ENCODE results near the gene ZNF284. TPM values are rescaled to one million over a fixed set of nuclear protein-coding genes. Genes with fewer than 3 reads are reported as not detected.

ZNF284 gene
- polyA plus RNA-seq, 1 donor (not counting 4 experiments of a cell fraction or from before 2014, with no cell fraction given): 3.0 TPM

GRCh38 chr19:44050740-44051649 lies 21.0 kb upstream of the ZNF284 start:
- Histone ChIP-seq H3K9ac (ENCODE audit: control insufficient read depth, extremely low read depth, insufficient read depth, low read length) (peak overlapping the region; percentile 74), H3K4me3 (ENCODE audit: control insufficient read depth in 2 of 3, extremely low read depth in 1 of 3, insufficient read depth in 2 of 3, low read depth in 1 of 3, low read length in 3 of 3) (peak overlapping the region; percentile 71 to 92 (median 74)), H3K27ac (ENCODE audit: control insufficient read depth, insufficient read depth, low read length) (peak overlapping the region; percentile 65), H3K4me2 (ENCODE audit: control insufficient read depth, extremely low read depth, insufficient read depth, low read depth, low read length) (peak overlapping the region; percentile 68), H2AFZ (ENCODE audit: control insufficient read depth, low read length) (peak overlapping the region; percentile 88), H3K27me3 (ENCODE audit: control insufficient read depth, extremely low read depth, insufficient read depth, low read length) (no peaks in the 10 kb centered on the region), H3K36me3 (ENCODE audit: control insufficient read depth in 2 of 2, extremely low read depth in 1 of 2, insufficient read depth in 2 of 2, low read length in 2 of 2) (peaks cover 1 to 2% of the 10 kb centered on the region in 2 experiments), H3K9me1 (ENCODE audit: control insufficient read depth, extremely low read depth, insufficient read depth, low read length) (no peaks in the 10 kb centered on the region), H3K9me3 (ENCODE audit: control insufficient read depth, low read depth, low read length) (no peaks in the 10 kb centered on the region), H4K20me1 (ENCODE audit: control insufficient read depth, extremely low read depth, insufficient read depth, low read length) (no peaks in the 10 kb centered on the region), H3K79me2 (ENCODE audit: control insufficient read depth, insufficient read depth, low read length) (peaks cover 3% of the 10 kb centered on the region), H3K4me1 (ENCODE audit: control insufficient read depth, extremely low read depth, insufficient read depth, low read length) (peaks cover 9% of the 10 kb centered on the region)
- FAIRE-seq (peak; percentile 78), DNase-seq (ENCODE audit: low read depth, low spot score) (no peak)
- TF ChIP-seq CTCF (optimal IDR thresholded peaks at IDR 0.05 in 1 of 3, IDR thresholded peaks at IDR 0.05 in 1 of 3, conservative IDR thresholded peaks at IDR 0.05 in 1 of 3; ENCODE audit: extremely low read depth in 1 of 3, insufficient read depth in 2 of 3, low read length in 3 of 3) (no peak), EZH2 (IDR thresholded peaks at IDR 0.05; ENCODE audit: low read length) (no peak)
- dilution Hi-C loops (cut with MboI; ENCODE audit: extremely low pct_ligation_motif_present, low sequenced_read_pairs): no loop called here

GRCh38 chr19:44051650-44052402 lies 20.1 kb upstream of the ZNF284 start, which contains the start of gene ZNF223:
ZNF223 (plus strand) TSS chr19:44052036; CDS start chr19:44055177, 3,141 bp downstream.
- Histone ChIP-seq H3K4me1 (ENCODE audit: control insufficient read depth, extremely low read depth, insufficient read depth, low read length) (peaks cover 9% of the 10 kb centered on the region), H3K9ac (ENCODE audit: control insufficient read depth, extremely low read depth, insufficient read depth, low read length) (peak within 1 kb of the TSS; percentile 74), H3K9me1 (ENCODE audit: control insufficient read depth, extremely low read depth, insufficient read depth, low read length) (no peaks in the 10 kb centered on the region), H2AFZ (ENCODE audit: control insufficient read depth, low read length) (peak within 1 kb of the TSS; percentile 92), H3K4me2 (ENCODE audit: control insufficient read depth, extremely low read depth, insufficient read depth, low read depth, low read length) (peak within 1 kb of the TSS; percentile 68), H3K9me3 (ENCODE audit: control insufficient read depth, low read depth, low read length) (no peaks in the 10 kb centered on the region), H3K4me3 (ENCODE audit: control insufficient read depth in 2 of 3, extremely low read depth in 1 of 3, insufficient read depth in 2 of 3, low read depth in 1 of 3, low read length in 3 of 3) (peak within 1 kb of the TSS; percentile 71 to 92 (median 74)), H4K20me1 (ENCODE audit: control insufficient read depth, extremely low read depth, insufficient read depth, low read length) (no peaks in the 10 kb centered on the region), H3K79me2 (ENCODE audit: control insufficient read depth, insufficient read depth, low read length) (peaks cover 3% of the 10 kb centered on the region), H3K36me3 (ENCODE audit: control insufficient read depth in 2 of 2, extremely low read depth in 1 of 2, insufficient read depth in 2 of 2, low read length in 2 of 2) (peaks cover 1 to 3% of the 10 kb centered on the region in 2 experiments), H3K27ac (ENCODE audit: control insufficient read depth, insufficient read depth, low read length) (peak within 1 kb of the TSS; percentile 65), H3K27me3 (ENCODE audit: control insufficient read depth, extremely low read depth, insufficient read depth, low read length) (no peaks in the 10 kb centered on the region)
- no peak for TF ChIP-seq EZH2 (IDR thresholded peaks at IDR 0.05; ENCODE audit: low read length)
- TF ChIP-seq CTCF (optimal IDR thresholded peaks at IDR 0.05 in 1 of 3, IDR thresholded peaks at IDR 0.05 in 1 of 3, conservative IDR thresholded peaks at IDR 0.05 in 1 of 3; ENCODE audit: extremely low read depth in 1 of 3, insufficient read depth in 2 of 3, low read length in 3 of 3): no peak
- FAIRE-seq: peak; percentile 99
- dilution Hi-C loops (cut with MboI; ENCODE audit: extremely low pct_ligation_motif_present, low sequenced_read_pairs): no loop called here
- DNase-seq (ENCODE audit: low read depth, low spot score): peak; percentile 54

All from keratinocyte (primary cell).